HepG2 (cell line): ENCODE results near the gene CD4. TPM values are rescaled to one million over a fixed set of nuclear protein-coding genes. Genes with fewer than 3 reads are reported as not detected.
A peak's percentile ranks its signal among the peaks of the same experiment; 100 is the strongest.

Experiments
- AGO2 ChIP-seq: fragments of 200-400 bp; formaldehyde crosslinking; optimal IDR thresholded peaks from 2 replicates; pipeline ENCODE3; 2017; ENCODE audit warnings: mild to moderate bottlenecking, low read depth, low read length, moderate library complexity
- ETV6 ChIP-seq: sonication (generic); formaldehyde crosslinking; conservative IDR thresholded peaks from 2 replicates; pipeline ENCODE4 v1.4.0; 2020; ENCODE audit warnings: missing genetic modification reagents
- FOXJ3 ChIP-seq: sonication (generic); formaldehyde crosslinking; IDR thresholded peaks from 2 replicates; pipeline ENCODE4 v1.4.0; 2020; ENCODE audit warnings: missing genetic modification reagents, mild to moderate bottlenecking, borderline replicate concordance
- HNRNPL ChIP-seq: fragments of 200-400 bp; formaldehyde crosslinking; IDR thresholded peaks from 2 replicates; pipeline ENCODE4 v1.6.1; 2017; ENCODE audit warnings: mild to moderate bottlenecking, low read depth, low read length
- HOXA9 ChIP-seq: sonication (generic); formaldehyde crosslinking; IDR thresholded peaks from 2 replicates; pipeline ENCODE4 v1.8.1; 2022; ENCODE audit warnings: missing genetic modification reagents, mild to moderate bottlenecking, moderate library complexity, borderline replicate concordance
- JUNB ChIP-seq: sonication (generic); formaldehyde crosslinking; IDR thresholded peaks from 2 replicates; pipeline ENCODE4 v1.8.0; 2022; ENCODE audit warnings: missing genetic modification reagents, mild to moderate bottlenecking, borderline replicate concordance
- MXI1 ChIP-seq: IDR thresholded peaks from 3 replicates; pipeline ENCODE4 v1.6.1; 2012; ENCODE audit warnings: low read depth, low read length, inconsistent platforms, borderline replicate concordance
- NCOA5 ChIP-seq: sonication (generic); formaldehyde crosslinking; IDR thresholded peaks from 2 replicates; pipeline ENCODE4 v1.4.0; 2020; ENCODE audit warnings: missing genetic modification reagents
- POLR2AphosphoS5 ChIP-seq: IDR thresholded peaks from 2 replicates; pipeline ENCODE4 v1.6.1; 2012; ENCODE audit warnings: low read depth, low read length
- SP5 ChIP-seq: IDR thresholded peaks from 2 replicates; pipeline ENCODE4 v1.6.1; 2016; ENCODE audit warnings: low read depth, borderline replicate concordance
- TCF7L2 ChIP-seq: IDR thresholded peaks from 2 replicates; pipeline ENCODE4 v1.6.1; 2011; ENCODE audit warnings: mild to moderate bottlenecking, low read depth, low read length, moderate library complexity
- ZFP62 ChIP-seq: sonication (generic); formaldehyde crosslinking; IDR thresholded peaks from 2 replicates; pipeline ENCODE4 v1.4.0; 2020; ENCODE audit warnings: missing genetic modification reagents
- ZNF33A ChIP-seq: sonication (generic); formaldehyde crosslinking; IDR thresholded peaks from 2 replicates; pipeline ENCODE4 v1.5.1; 2020; ENCODE audit warnings: missing genetic modification reagents, mild to moderate bottlenecking, moderate library complexity, borderline replicate concordance
- ZNF343 ChIP-seq: sonication (generic); formaldehyde crosslinking; IDR thresholded peaks from 2 replicates; pipeline ENCODE4 v1.4.0; 2020; ENCODE audit warnings: mild to moderate bottlenecking, missing genetic modification reagents
- ZNF678 ChIP-seq: sonication (generic); formaldehyde crosslinking; IDR thresholded peaks from 2 replicates; pipeline ENCODE4 v1.4.0; 2020; ENCODE audit warnings: mild to moderate bottlenecking, missing genetic modification reagents
- polyA plus RNA-seq, 8 experiments: library from polyadenylated mRNA; depleted of rRNA in 3 of 8; stranded (reverse) in 7 of 8; unstranded in 1 of 8; fragments of >200 nt; fragmentation: Illumina TruSeq in 4 of 8; extraction: Trizol in 4 of 8; gene quantifications; 2 replicates each; pipeline versions ENCODE4 v1.2.1 to v1.2.3, GENCODE V29; 2011 to 2016; ENCODE audit warnings: low read depth in 4 of 8, missing spikeins in 1 of 8, mixed read lengths in 1 of 8; ENCODE audit not compliant: insufficient read depth in 1 of 8
- total RNA-seq, 5 experiments: library from RNA; depleted of rRNA; stranded (reverse); fragments of >200 nt; fragmentation: Illumina TruSeq; extraction: Trizol; gene quantifications; 2 replicates each; pipeline ENCODE4 v1.2.3, GENCODE V29; 2016; ENCODE audit warnings: low read depth in 1 of 5
- TF ChIP-seq, protein P1 (sequence below): sonication (generic); formaldehyde crosslinking; IDR thresholded peaks from 2 replicates; pipeline ENCODE4 v1.5.1; 2020; ENCODE audit warnings: mild to moderate bottlenecking, missing genetic modification reagents, moderate library complexity
- TF ChIP-seq, protein P2 (sequence below): IDR thresholded peaks from 2 replicates; pipeline ENCODE4 v1.6.1; 2016; ENCODE audit warnings: missing biosample characterization, missing genetic modification reagents, low read depth
- TF ChIP-seq, protein P3 (sequence below): sonication (generic); formaldehyde crosslinking; IDR thresholded peaks from 2 replicates; pipeline ENCODE4 v1.5.1; 2020; ENCODE audit warnings: mild to moderate bottlenecking, missing genetic modification reagents, moderate library complexity
- TF ChIP-seq, protein P4 (sequence below): sonication (generic); formaldehyde crosslinking; IDR thresholded peaks from 2 replicates; pipeline ENCODE4 v1.8.1; 2023; ENCODE audit warnings: mild to moderate bottlenecking, missing genetic modification reagents, borderline replicate concordance

The CD4 gene
- total and polyA plus RNA-seq, 2 of the 13 experiments (the other 11 are each of a cell fraction or from before 2014, with no cell fraction given): 0.07 to 0.95 TPM

DNA sequence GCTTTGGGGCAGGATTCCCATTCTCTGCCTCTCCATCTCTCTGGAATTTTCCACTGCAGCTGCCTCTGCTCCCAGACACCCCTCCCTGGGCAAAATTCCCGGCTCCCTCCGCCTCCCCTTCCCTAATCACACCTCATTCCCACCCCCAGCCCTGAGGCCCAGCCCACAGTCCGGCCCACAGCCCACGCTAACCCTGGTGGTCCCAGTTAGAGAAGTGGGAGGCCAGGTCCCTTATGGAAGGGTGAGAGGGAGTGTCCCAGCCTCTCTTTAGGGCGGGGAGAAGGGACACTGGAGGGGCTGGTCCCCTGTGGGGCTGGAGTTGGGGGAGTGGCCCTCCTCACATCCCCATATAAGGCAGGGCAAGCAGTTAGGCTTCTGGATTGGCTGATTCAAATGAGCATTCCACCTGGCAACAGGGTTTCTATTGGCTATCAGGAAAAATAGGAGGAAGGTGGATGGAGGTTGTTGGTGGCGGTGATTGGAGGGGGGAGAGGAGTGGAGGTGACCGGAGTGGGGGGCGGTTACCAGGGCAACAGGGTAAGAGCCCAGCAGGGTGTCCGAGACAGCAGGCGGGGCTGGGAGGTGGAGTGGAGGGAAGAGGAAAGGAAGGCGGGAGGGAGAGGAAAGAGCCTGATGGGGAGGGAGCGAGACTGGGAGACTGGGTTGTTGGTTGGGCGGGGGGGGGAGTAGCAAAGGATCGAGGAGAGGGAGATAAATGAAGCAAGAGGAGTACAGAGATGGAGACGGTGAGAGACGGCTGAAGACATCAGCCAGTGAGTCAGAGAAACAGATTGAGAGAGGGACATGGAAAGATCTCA, 25.1 kb upstream of the CD4 start (continued):
- TF ChIP-seq, protein P1, sequence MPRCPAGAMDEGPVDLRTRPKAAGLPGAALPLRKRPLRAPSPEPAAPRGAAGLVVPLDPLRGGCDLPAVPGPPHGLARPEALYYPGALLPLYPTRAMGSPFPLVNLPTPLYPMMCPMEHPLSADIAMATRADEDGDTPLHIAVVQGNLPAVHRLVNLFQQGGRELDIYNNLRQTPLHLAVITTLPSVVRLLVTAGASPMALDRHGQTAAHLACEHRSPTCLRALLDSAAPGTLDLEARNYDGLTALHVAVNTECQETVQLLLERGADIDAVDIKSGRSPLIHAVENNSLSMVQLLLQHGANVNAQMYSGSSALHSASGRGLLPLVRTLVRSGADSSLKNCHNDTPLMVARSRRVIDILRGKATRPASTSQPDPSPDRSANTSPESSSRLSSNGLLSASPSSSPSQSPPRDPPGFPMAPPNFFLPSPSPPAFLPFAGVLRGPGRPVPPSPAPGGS (CRISPR knock-in tag): 0 out of 2 replicates have a peak, but pooled peaks have one; percentile 25
- TF ChIP-seq ZNF33A (CRISPR knock-in tag) (0 out of 2 replicates have a peak, but pooled peaks have one; percentile 50), AGO2 (no peak), TCF7L2 (no peak), JUNB (CRISPR knock-in tag) (no peak), HOXA9 (CRISPR knock-in tag) (no peak), ZFP62 (CRISPR knock-in tag) (no peak), NCOA5 (no peak), ZNF343 (CRISPR knock-in tag) (no peak), MXI1 (peak; percentile 58; the same call in 1 of the 3 replicates), POLR2AphosphoS5 (peak; percentile 74), SP5 (no peak), ZNF678 (CRISPR knock-in tag) (no peak), FOXJ3 (no peak), ETV6 (CRISPR knock-in tag) (no peak), HNRNPL (no peak)
- TF ChIP-seq, protein P2, sequence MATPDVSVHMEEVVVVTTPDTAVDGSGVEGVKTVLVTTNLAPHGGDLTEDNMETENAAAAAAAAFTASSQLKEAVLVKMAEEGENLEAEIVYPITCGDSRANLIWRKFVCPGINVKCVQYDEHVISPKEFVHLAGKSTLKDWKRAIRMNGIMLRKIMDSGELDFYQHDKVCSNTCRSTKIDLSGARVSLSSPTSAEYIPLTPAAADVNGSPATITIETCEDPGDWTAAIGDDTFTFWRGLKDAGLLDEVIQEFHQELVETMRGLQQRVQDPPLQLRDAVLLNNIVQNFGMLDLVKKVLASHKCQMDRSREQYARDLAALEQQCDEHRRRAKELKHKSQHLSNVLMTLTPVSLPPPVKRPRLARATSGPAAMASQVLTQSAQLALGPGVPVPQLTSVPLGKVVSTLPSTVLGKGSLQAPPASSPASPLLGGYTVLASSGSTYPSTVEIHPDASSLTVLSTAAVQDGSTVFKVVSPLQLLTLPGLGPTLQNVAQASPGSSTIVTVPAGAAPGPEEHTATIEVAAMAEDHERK (CRISPR knock-in tag): no peak
- TF ChIP-seq, protein P3, sequence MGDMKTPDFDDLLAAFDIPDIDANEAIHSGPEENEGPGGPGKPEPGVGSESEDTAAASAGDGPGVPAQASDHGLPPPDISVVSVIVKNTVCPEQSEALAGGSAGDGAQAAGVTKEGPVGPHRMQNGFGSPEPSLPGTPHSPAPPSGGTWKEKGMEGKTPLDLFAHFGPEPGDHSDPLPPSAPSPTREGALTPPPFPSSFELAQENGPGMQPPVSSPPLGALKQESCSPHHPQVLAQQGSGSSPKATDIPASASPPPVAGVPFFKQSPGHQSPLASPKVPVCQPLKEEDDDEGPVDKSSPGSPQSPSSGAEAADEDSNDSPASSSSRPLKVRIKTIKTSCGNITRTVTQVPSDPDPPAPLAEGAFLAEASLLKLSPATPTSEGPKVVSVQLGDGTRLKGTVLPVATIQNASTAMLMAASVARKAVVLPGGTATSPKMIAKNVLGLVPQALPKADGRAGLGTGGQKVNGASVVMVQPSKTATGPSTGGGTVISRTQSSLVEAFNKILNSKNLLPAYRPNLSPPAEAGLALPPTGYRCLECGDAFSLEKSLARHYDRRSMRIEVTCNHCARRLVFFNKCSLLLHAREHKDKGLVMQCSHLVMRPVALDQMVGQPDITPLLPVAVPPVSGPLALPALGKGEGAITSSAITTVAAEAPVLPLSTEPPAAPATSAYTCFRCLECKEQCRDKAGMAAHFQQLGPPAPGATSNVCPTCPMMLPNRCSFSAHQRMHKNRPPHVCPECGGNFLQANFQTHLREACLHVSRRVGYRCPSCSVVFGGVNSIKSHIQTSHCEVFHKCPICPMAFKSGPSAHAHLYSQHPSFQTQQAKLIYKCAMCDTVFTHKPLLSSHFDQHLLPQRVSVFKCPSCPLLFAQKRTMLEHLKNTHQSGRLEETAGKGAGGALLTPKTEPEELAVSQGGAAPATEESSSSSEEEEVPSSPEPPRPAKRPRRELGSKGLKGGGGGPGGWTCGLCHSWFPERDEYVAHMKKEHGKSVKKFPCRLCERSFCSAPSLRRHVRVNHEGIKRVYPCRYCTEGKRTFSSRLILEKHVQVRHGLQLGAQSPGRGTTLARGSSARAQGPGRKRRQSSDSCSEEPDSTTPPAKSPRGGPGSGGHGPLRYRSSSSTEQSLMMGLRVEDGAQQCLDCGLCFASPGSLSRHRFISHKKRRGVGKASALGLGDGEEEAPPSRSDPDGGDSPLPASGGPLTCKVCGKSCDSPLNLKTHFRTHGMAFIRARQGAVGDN (CRISPR knock-in tag): peak; percentile 74
- TF ChIP-seq, protein P4, sequence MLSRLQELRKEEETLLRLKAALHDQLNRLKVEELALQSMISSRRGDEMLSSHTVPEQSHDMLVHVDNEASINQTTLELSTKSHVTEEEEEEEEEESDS (CRISPR knock-in tag): no peak
